Endodermal cell (in vitro differentiated cells): ENCODE data around the gene AADAT. TPM values are rescaled to one million over a fixed set of nuclear protein-coding genes. Genes with fewer than 3 reads are reported as not detected.

ENCODE experiments used
- DNase-seq: peaks from one replicate; pipeline ENCODE4 v3.0.0-alpha.2; 2017
- H3K27ac ChIP-seq: 2 replicates; pipeline ENCODE4 v1.5.1; 2013; ENCODE audit warnings: mild to moderate bottlenecking, low read depth, low read length, moderate library complexity
- H3K27me3 ChIP-seq: 2 replicates; pipeline ENCODE4 v1.6.1; 2013; ENCODE audit warnings: mild to moderate bottlenecking, low read length, moderate library complexity; ENCODE audit not compliant: insufficient read depth, control insufficient read depth, poor library complexity, severe bottlenecking
- H3K36me3 ChIP-seq: 2 replicates; pipeline ENCODE4 v1.7.0; 2013; ENCODE audit warnings: mild to moderate bottlenecking, low read length, moderate library complexity; ENCODE audit not compliant: control insufficient read depth, insufficient read depth
- H3K4me1 ChIP-seq: one replicate; pipeline ENCODE4 v1.7.0; 2013; ENCODE audit warnings: low read length; ENCODE audit not compliant: control insufficient read depth, insufficient read depth
- H3K4me3 ChIP-seq: 2 replicates; pipeline ENCODE4 v1.5.1; 2013; ENCODE audit warnings: mild to moderate bottlenecking, low read length, moderate library complexity
- H3K9ac ChIP-seq: 2 replicates; pipeline ENCODE4 v1.6.1; 2013; ENCODE audit warnings: mild to moderate bottlenecking, low read length, moderate library complexity; ENCODE audit not compliant: poor library complexity, severe bottlenecking; ENCODE audit errors: extremely low read depth
- H3K9me3 ChIP-seq: 2 replicates; pipeline ENCODE4 v1.6.1; 2013; ENCODE audit warnings: mild to moderate bottlenecking, low read length, moderate library complexity; ENCODE audit not compliant: control insufficient read depth
- H3K27ac Mint-ChIP-seq: 2 replicates; pipeline ENCODE4 v1.8.0; 2020; ENCODE audit warnings: mixed read lengths
- H3K27me3 Mint-ChIP-seq: 2 replicates; pipeline ENCODE4 v1.8.0; 2021; ENCODE audit warnings: mild to moderate bottlenecking, mixed read lengths; ENCODE audit not compliant: insufficient read depth
- H3K36me3 Mint-ChIP-seq: 2 replicates; pipeline ENCODE4 v1.8.0; 2020; ENCODE audit warnings: low read depth, mixed read lengths
- H3K4me1 Mint-ChIP-seq: 2 replicates; pipeline ENCODE4 v1.8.0; 2020; ENCODE audit warnings: mixed read lengths
- H3K4me3 Mint-ChIP-seq: 2 replicates; pipeline ENCODE4 v1.8.0; 2020; ENCODE audit warnings: mild to moderate bottlenecking, moderate library complexity, mixed read lengths
- H3K9me3 Mint-ChIP-seq: 2 replicates; pipeline ENCODE4 v1.8.0; 2020; ENCODE audit warnings: mild to moderate bottlenecking, mixed read lengths
- WGBS, 2 experiments: methylation state at CpG; one replicate each; pipeline versions ENCODE4 v1.1.5 to v1.1.7; 2013; ENCODE audit warnings: missing lambda C conversion rate in 2 of 2, mixed read lengths in 1 of 2; ENCODE audit not compliant: insufficient coverage in 1 of 2, insufficient read length in 1 of 2; 5-methylcytosine and 5-hydroxymethylcytosine counted together
- long read RNA-seq, 4 experiments: library from polyadenylated mRNA in 2 of 4; library from RNA in 1 of 4; library from capped mRNA in 1 of 4; stranded (forward) in 3 of 4; unstranded in 1 of 4; transcript quantifications; one replicate each; pipeline ENCODE4 v2.0.0, GENCODE V29; 2020 to 2021; ENCODE audit warnings: inconsistent platforms in 1 of 4
- polyA plus RNA-seq, 2 experiments: library from polyadenylated mRNA; stranded (reverse); fragments of 50-300 nt; gene quantifications; one replicate each; pipeline ENCODE4 v1.2.3, GENCODE V29; 2013
- total RNA-seq, 2 donors: library from RNA; stranded (reverse); fragmentation: NEBNext Ultra II Directional in 1 of 2; extraction: Animal tissue kit (Norgen Biotek cat#: 25700) in 1 of 2; gene quantifications; 2 replicates in 1 of 2; 3 replicates in 1 of 2; pipeline ENCODE4 v1.2.1, GENCODE V29; 2021
- TF ChIP-seq, protein P1 (sequence below): fragments of 200-600 bp; sonication (generic); conservative IDR thresholded peaks from 2 replicates; pipeline ENCODE4 v1.5.0; 2021; ENCODE audit warnings: antibody characterized with exemption, mild to moderate bottlenecking

The AADAT gene
- total RNA-seq = 10 to 100 TPM; 34.4 to 42.3 TPM
- polyA plus RNA-seq (2013, experiment 1 of 2) = 38.0 TPM
- 37.5 TPM for polyA plus RNA-seq (2013, experiment 2 of 2)
- long read RNA-seq, experiment 1, transcript AADAT-201 (13 exons, 2,261 nt) = major isoform, 6 of 28 reads
- long read RNA-seq, experiment 1, partial matches to known transcripts = 7 of 28 reads
- long read RNA-seq, experiment 1, other reads (novel, unspliced or antisense) = 15 of 28 reads
- long read RNA-seq, experiment 2, transcript AADAT-201 (13 exons, 2,261 nt) = major isoform, 32 of 65 reads
- long read RNA-seq, experiment 2, transcript AADAT-202 (14 exons, 2,101 nt) = minor isoform, 7 of 65 reads
- long read RNA-seq, experiment 2, partial matches to known transcripts = 8 of 65 reads
- long read RNA-seq, experiment 2, other reads (novel, unspliced or antisense) = 18 of 65 reads
- long read RNA-seq, experiment 3, transcript AADAT-201 (13 exons, 2,261 nt) = major isoform, 11 of 37 reads
- long read RNA-seq, experiment 3, transcript AADAT-202 (14 exons, 2,101 nt) = major isoform, 11 of 37 reads
- long read RNA-seq, experiment 3, partial matches to known transcripts = 3 of 37 reads
- long read RNA-seq, experiment 3, other reads (novel, unspliced or antisense) = 12 of 37 reads
- long read RNA-seq, experiment 4, transcript AADAT-201 (13 exons, 2,261 nt) = minor isoform, 5 of 34 reads
- long read RNA-seq, experiment 4, transcript AADAT-202 (14 exons, 2,101 nt) = major isoform, 11 of 34 reads
- long read RNA-seq, experiment 4, partial matches to known transcripts = 3 of 34 reads
- long read RNA-seq, experiment 4, other reads (novel, unspliced or antisense) = 15 of 34 reads

- H3K27ac ChIP-seq = peak within 1 kb of the TSS; percentile 77
Observed at GRCh38 chr4:170089668-170090351, at the start of gene AADAT. AADAT (minus strand) TSS chr4:170089956; CDS start chr4:170089690, 266 bp downstream.

DNA sequence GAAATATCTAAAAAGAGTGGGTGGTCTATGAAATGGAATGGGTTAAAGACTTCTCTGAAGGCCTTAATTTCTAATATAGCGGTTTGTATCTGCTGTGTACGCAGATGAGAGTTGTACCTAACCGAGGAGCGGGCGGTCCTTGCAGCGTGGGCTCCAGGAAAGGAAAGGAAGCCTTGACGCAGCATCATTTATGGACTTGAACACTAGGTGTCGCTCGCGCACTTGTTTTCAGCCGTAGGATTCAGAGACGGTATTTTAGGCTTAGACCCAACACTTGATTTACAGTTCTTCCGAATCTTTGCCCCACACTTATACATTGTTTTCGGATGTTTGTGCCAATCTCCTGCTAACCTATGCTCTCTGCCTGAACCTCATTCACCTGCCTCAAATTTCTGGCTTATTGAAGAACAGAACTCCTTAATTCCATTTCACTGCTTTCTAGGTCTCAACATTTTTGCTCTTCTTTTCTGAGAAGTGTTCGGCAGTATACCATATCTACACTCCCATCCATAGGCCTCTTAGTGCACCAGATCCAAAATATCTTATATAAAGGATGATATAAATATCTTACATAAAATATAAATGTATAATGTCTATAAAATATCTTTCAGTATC lies 48.9 kb upstream of the AADAT start:
- Histone ChIP-seq H3K9ac (no peak overlapping the region), H3K9me3 (peaks cover 10% of the 10 kb centered on the region), H3K4me3 (no peak overlapping the region), H3K36me3 (no peaks in the 10 kb centered on the region), H3K4me1 (no peaks in the 10 kb centered on the region), H3K27ac (no peak overlapping the region), H3K27me3 (no peaks in the 10 kb centered on the region)
- 15 to 20% methylated on average over 13 to 15 of the region's 15 CpGs for WGBS, 2 experiments
- peaks cover 2% of the 10 kb centered on the region for H3K36me3 Mint-ChIP-seq
- peaks cover 18% of the 10 kb centered on the region for H3K9me3 Mint-ChIP-seq
- DNase-seq = peak; percentile 94
- no peaks in the 10 kb centered on the region for H3K27me3 Mint-ChIP-seq
- no peak overlapping the region for H3K27ac Mint-ChIP-seq
- TF ChIP-seq, protein P1, sequence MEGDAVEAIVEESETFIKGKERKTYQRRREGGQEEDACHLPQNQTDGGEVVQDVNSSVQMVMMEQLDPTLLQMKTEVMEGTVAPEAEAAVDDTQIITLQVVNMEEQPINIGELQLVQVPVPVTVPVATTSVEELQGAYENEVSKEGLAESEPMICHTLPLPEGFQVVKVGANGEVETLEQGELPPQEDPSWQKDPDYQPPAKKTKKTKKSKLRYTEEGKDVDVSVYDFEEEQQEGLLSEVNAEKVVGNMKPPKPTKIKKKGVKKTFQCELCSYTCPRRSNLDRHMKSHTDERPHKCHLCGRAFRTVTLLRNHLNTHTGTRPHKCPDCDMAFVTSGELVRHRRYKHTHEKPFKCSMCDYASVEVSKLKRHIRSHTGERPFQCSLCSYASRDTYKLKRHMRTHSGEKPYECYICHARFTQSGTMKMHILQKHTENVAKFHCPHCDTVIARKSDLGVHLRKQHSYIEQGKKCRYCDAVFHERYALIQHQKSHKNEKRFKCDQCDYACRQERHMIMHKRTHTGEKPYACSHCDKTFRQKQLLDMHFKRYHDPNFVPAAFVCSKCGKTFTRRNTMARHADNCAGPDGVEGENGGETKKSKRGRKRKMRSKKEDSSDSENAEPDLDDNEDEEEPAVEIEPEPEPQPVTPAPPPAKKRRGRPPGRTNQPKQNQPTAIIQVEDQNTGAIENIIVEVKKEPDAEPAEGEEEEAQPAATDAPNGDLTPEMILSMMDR = peak; percentile 91
- peaks cover 4% of the 10 kb centered on the region for H3K4me1 Mint-ChIP-seq
- no peak overlapping the region for H3K4me3 Mint-ChIP-seq

More at GRCh38 chr4:170089668-170090351, at the start of gene AADAT:
- Histone ChIP-seq H3K4me1 (peaks cover 6% of the 10 kb centered on the region), H3K9ac (peak within 1 kb of the TSS; percentile 88), H3K9me3 (peaks cover 13% of the 10 kb centered on the region), H3K36me3 (peaks cover 39% of the 10 kb centered on the region), H3K27me3 (no peaks in the 10 kb centered on the region), H3K4me3 (peak within 1 kb of the TSS; percentile 99)
- TF ChIP-seq, protein P1 = peak; percentile 85
- H3K36me3 Mint-ChIP-seq = peaks cover 31% of the 10 kb centered on the region
- peaks cover 9% of the 10 kb centered on the region for H3K9me3 Mint-ChIP-seq
- peak; percentile 96 for DNase-seq
- peak within 1 kb of the TSS; percentile 94 for H3K4me3 Mint-ChIP-seq
- 0 to 1% methylated on average over 44 to 80 of the region's 80 CpGs for whole genome bisulfite sequencing, 2 experiments
- H3K27ac Mint-ChIP-seq = peak within 1 kb of the TSS; percentile 90
- H3K27me3 Mint-ChIP-seq = peaks cover 2% of the 10 kb centered on the region
- H3K4me1 Mint-ChIP-seq = peaks cover 23% of the 10 kb centered on the region

- Histone ChIP-seq H3K27ac (no peak overlapping the region), H3K9me3 (peaks cover 18% of the 10 kb centered on the region), H3K9ac (no peak overlapping the region), H3K36me3 (no peaks in the 10 kb centered on the region), H3K4me1 (no peaks in the 10 kb centered on the region), H3K4me3 (no peak overlapping the region), H3K27me3 (no peaks in the 10 kb centered on the region)
- Mint-ChIP-seq H3K27ac (no peak overlapping the region), H3K27me3 (no peaks in the 10 kb centered on the region), H3K36me3 (peaks cover 8% of the 10 kb centered on the region), H3K4me3 (no peak overlapping the region), H3K9me3 (peaks cover 26% of the 10 kb centered on the region), H3K4me1 (peaks cover 4% of the 10 kb centered on the region)
- WGBS, 2 experiments = 92 to 95% methylated on average over 3 of the region's 3 CpGs
- DNase-seq = no peak
- TF ChIP-seq, protein P1 = no peak
Observed at GRCh38 chr4:170137927-170138326, 48.2 kb upstream of the AADAT start.
